HG03457 (cell line): ENCODE data around the gene FAM193A.
"Not testable (repeated sequence)": the region's sequence is repeated elsewhere in the genome, so short reads cannot be mapped to it uniquely, and the experiment has no call there.

Experiments
- ATAC-seq: cut with Tn5 transposase; IDR thresholded peaks from one replicate; pipeline ENCODE4 v1.9.1; 2021; ENCODE audit warnings: moderate number of reproducible peaks; ENCODE audit not compliant: unreplicated experiment

FAM193A gene

GRCh38 chr4:2716236-2716635 is 179.8 kb downstream of the FAM193A start:
- no peak for ATAC-seq

- ATAC-seq: no peak
Measured at GRCh38 chr4:2721586-2721985, 185.1 kb downstream of the FAM193A start.

- no peak for ATAC-seq
Measured at GRCh38 chr4:2722033-2722432, 185.6 kb downstream of the FAM193A start.

- no peak for ATAC-seq
Measured at GRCh38 chr4:2723751-2724150, 187.3 kb downstream of the FAM193A start.

GRCh38 chr4:2725380-2725779 is 188.9 kb downstream of the FAM193A start:
- ATAC-seq: no peak

- not testable (repeated sequence) for ATAC-seq
Measured at GRCh38 chr4:2726881-2727280, 190.4 kb downstream of the FAM193A start.

- ATAC-seq: no peak
Measured at GRCh38 chr4:2728221-2728620, 191.8 kb downstream of the FAM193A start.

- ATAC-seq: no peak
Measured at GRCh38 chr4:2728806-2729532, 192.5 kb downstream of the FAM193A start.

- no peak for ATAC-seq
Measured at GRCh38 chr4:2729533-2729875, 193.1 kb downstream of the FAM193A start.

- ATAC-seq: no peak
Measured at GRCh38 chr4:2731907-2732317, 195.5 kb downstream of the FAM193A start.

GRCh38 chr4:2732526-2732925 is 196.1 kb downstream of the FAM193A start:
- ATAC-seq: no peak

- no peak for ATAC-seq
Measured at GRCh38 chr4:2733001-2733843, 196.8 kb downstream of the FAM193A start.

- ATAC-seq: no peak
Measured at GRCh38 chr4:2733844-2734574, 197.6 kb downstream of the FAM193A start.

GRCh38 chr4:2734612-2735011 is 198.2 kb downstream of the FAM193A start:
- ATAC-seq: no peak

GRCh38 chr4:2735869-2736268 is 199.4 kb downstream of the FAM193A start:
- ATAC-seq: no peak

- ATAC-seq: not testable (repeated sequence)
Measured at GRCh38 chr4:2738296-2738695, 201.8 kb downstream of the FAM193A start.

GRCh38 chr4:2741626-2742025 is 205.2 kb downstream of the FAM193A start:
- no peak for ATAC-seq

- no peak for ATAC-seq
Measured at GRCh38 chr4:2742081-2742822, 205.8 kb downstream of the FAM193A start.

- no peak for ATAC-seq
Measured at GRCh38 chr4:2742823-2743517, 206.5 kb downstream of the FAM193A start.
